HEK293 (cell line): ENCODE measurements around the gene IMMP2L.

Source experiments
- CTCF ChIA-PET: fragments of 350-600 bp; formaldehyde crosslinking; extraction: SDS; loops from one replicate; lab custom pipeline; 2021; ENCODE audit warnings: antibody characterized with exemption; lab: Yijun Ruan, JAX
- POLR2A ChIA-PET: fragments of 300-600 bp; formaldehyde crosslinking; extraction: SDS; loops from one replicate; lab custom pipeline; 2020; ENCODE audit warnings: antibody characterized with exemption, inconsistent platforms; lab: Yijun Ruan, JAX
- H3K27ac ChIP-seq: fragments of 200-500 bp; sonication (Bioruptor generic); 2 replicates; pipeline ENCODE4 v1.5.1; 2014; ENCODE audit warnings: low read depth, low read length, control low read depth, inconsistent platforms; ENCODE audit errors: extremely low read depth
- H3K36me3 ChIP-seq, 2 experiments: fragments of 200-500 bp in 1 of 2; sonication (Bioruptor generic) in 1 of 2; 1 replicate in 1 of 2; 2 replicates in 1 of 2; pipeline ENCODE4 v1.5.1; 2014 to 2017; ENCODE audit warnings: inconsistent platforms in 2 of 2, low read length in 2 of 2; ENCODE audit not compliant: control insufficient read depth in 2 of 2, insufficient read depth in 1 of 2
- H3K4me1 ChIP-seq: fragments of 200-500 bp; sonication (Bioruptor generic); 2 replicates; pipeline ENCODE4 v1.5.1; 2014; ENCODE audit warnings: mild to moderate bottlenecking, low read length, inconsistent platforms; ENCODE audit not compliant: control insufficient read depth, insufficient read depth
- H3K4me3 ChIP-seq: 2 replicates; pipeline ENCODE4 v1.5.1; 2011; ENCODE audit warnings: low read depth, mild to moderate bottlenecking, control low read depth, low read length, moderate library complexity
- H3K9me3 ChIP-seq: fragments of 200-500 bp; sonication (Bioruptor generic); 2 replicates; pipeline ENCODE4 v1.5.1; 2014; ENCODE audit warnings: low read depth, low read length, inconsistent platforms; ENCODE audit not compliant: control insufficient read depth, insufficient read depth
- FEZF1 ChIP-seq: fragments of 450-650 bp; formaldehyde crosslinking; IDR thresholded peaks from 2 replicates; pipeline ENCODE4 v1.5.1; 2016; ENCODE audit warnings: missing biosample characterization, missing genetic modification characterization
- KLF17 ChIP-seq: fragments of 450-650 bp; formaldehyde crosslinking; IDR thresholded peaks from 2 replicates; pipeline ENCODE4 v1.5.1; 2016; ENCODE audit warnings: missing biosample characterization, missing genetic modification characterization
- TCF7L2 ChIP-seq: IDR thresholded peaks from 2 replicates; pipeline ENCODE4 v1.6.1; 2011; ENCODE audit warnings: low read depth, mild to moderate bottlenecking, inconsistent platforms, low read length, moderate library complexity, borderline replicate concordance
- TSHZ1 ChIP-seq: fragments of 450-650 bp; formaldehyde crosslinking; IDR thresholded peaks from 2 replicates; pipeline ENCODE4 v1.5.1; 2016; ENCODE audit warnings: missing biosample characterization, missing genetic modification characterization, borderline replicate concordance
- ZNF184 ChIP-seq: fragments of 450-650 bp; IDR thresholded peaks from 2 replicates; pipeline ENCODE4 v1.5.1; 2018; ENCODE audit warnings: missing biosample characterization, mild to moderate bottlenecking, missing genetic modification characterization
- ZNF416 ChIP-seq: fragments of 450-650 bp; formaldehyde crosslinking; IDR thresholded peaks from 2 replicates; pipeline ENCODE4 v1.5.1; 2016; ENCODE audit warnings: missing biosample characterization, missing genetic modification characterization
- ZNF488 ChIP-seq: fragments of 450-650 bp; formaldehyde crosslinking; IDR thresholded peaks from 2 replicates; pipeline ENCODE4 v1.5.1; 2016; ENCODE audit warnings: missing biosample characterization, missing genetic modification characterization
- ZNF510 ChIP-seq: fragments of 450-650 bp; formaldehyde crosslinking; IDR thresholded peaks from 2 replicates; pipeline ENCODE4 v1.5.1; 2018; ENCODE audit warnings: mild to moderate bottlenecking, missing genetic modification characterization, missing biosample characterization; ENCODE audit not compliant: insufficient replicate concordance
- ZNF585B ChIP-seq: fragments of 450-650 bp; formaldehyde crosslinking; IDR thresholded peaks from 2 replicates; pipeline ENCODE4 v1.5.1; 2016; ENCODE audit warnings: missing biosample characterization, missing genetic modification characterization
- ZNF654 ChIP-seq: fragments of 450-650 bp; formaldehyde crosslinking; IDR thresholded peaks from 2 replicates; pipeline ENCODE4 v1.5.1; 2016; ENCODE audit warnings: low read depth, missing biosample characterization, missing genetic modification characterization
- ZNF664 ChIP-seq: fragments of 450-650 bp; formaldehyde crosslinking; IDR thresholded peaks from 2 replicates; pipeline ENCODE4 v1.5.1; 2016; ENCODE audit warnings: missing biosample characterization, missing genetic modification characterization
- ZNF704 ChIP-seq: fragments of 450-650 bp; formaldehyde crosslinking; IDR thresholded peaks from 2 replicates; pipeline ENCODE4 v1.5.1; 2016; ENCODE audit warnings: missing biosample characterization, missing genetic modification characterization
- ZNF785 ChIP-seq: fragments of 450-650 bp; formaldehyde crosslinking; IDR thresholded peaks from 2 replicates; pipeline ENCODE4 v1.5.1; 2016; ENCODE audit warnings: missing biosample characterization, missing genetic modification characterization
- ZSCAN16 ChIP-seq: fragments of 450-650 bp; formaldehyde crosslinking; IDR thresholded peaks from 2 replicates; pipeline ENCODE4 v1.5.1; 2016; ENCODE audit warnings: missing biosample characterization, missing genetic modification characterization
- ZSCAN18 ChIP-seq: fragments of 450-650 bp; formaldehyde crosslinking; IDR thresholded peaks from 2 replicates; pipeline ENCODE4 v1.5.1; 2016; ENCODE audit warnings: missing biosample characterization, missing genetic modification characterization
- ZXDB ChIP-seq: fragments of 450-650 bp; formaldehyde crosslinking; IDR thresholded peaks from 2 replicates; pipeline ENCODE4 v1.5.1; 2016; ENCODE audit warnings: missing biosample characterization, missing genetic modification characterization
- TF ChIP-seq, protein P1 (sequence below): fragments of 450-650 bp; formaldehyde crosslinking; IDR thresholded peaks from 2 replicates; pipeline ENCODE4 v1.5.1; 2016; ENCODE audit warnings: missing biosample characterization, missing genetic modification characterization, low read depth
- TF ChIP-seq, protein P2 (sequence below): fragments of 450-650 bp; formaldehyde crosslinking; IDR thresholded peaks from 2 replicates; pipeline ENCODE4 v1.5.1; 2017; ENCODE audit warnings: missing biosample characterization, missing genetic modification characterization

IMMP2L gene

DNA sequence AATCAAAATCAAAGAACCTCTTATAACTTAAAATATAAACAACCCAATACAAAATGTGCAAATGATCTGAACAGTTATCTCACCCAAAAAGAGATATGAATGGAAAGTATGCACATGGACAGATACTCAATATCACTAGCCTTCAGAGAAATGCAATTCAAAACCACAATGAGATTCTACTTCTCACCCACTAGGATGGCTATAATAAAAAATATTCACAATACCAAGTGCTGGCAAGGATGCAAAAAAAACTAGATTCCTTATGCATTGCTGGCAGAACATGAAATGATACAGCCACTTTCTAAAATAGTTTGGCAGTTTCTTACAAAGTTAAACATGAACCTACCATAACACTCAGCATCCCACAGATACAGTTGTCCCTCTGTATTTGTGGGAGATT is 601.5 kb downstream of the IMMP2L start:
- TF ChIP-seq ZNF585B (tag by site-specific recombination) = no peak
- no peak for TF ChIP-seq ZNF488 (tag by site-specific recombination)
- no peak for TF ChIP-seq TSHZ1 (tag by site-specific recombination)
- TF ChIP-seq ZSCAN16 (tag by site-specific recombination) = no peak
- TF ChIP-seq FEZF1 (tag by site-specific recombination) = no peak
- TF ChIP-seq ZNF416 = no peak
- TF ChIP-seq, protein P1, sequence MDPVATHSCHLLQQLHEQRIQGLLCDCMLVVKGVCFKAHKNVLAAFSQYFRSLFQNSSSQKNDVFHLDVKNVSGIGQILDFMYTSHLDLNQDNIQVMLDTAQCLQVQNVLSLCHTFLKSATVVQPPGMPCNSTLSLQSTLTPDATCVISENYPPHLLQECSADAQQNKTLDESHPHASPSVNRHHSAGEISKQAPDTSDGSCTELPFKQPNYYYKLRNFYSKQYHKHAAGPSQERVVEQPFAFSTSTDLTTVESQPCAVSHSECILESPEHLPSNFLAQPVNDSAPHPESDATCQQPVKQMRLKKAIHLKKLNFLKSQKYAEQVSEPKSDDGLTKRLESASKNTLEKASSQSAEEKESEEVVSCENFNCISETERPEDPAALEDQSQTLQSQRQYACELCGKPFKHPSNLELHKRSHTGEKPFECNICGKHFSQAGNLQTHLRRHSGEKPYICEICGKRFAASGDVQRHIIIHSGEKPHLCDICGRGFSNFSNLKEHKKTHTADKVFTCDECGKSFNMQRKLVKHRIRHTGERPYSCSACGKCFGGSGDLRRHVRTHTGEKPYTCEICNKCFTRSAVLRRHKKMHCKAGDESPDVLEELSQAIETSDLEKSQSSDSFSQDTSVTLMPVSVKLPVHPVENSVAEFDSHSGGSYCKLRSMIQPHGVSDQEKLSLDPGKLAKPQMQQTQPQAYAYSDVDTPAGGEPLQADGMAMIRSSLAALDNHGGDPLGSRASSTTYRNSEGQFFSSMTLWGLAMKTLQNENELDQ = no peak
- no peak for TF ChIP-seq ZNF510 (tag by site-specific recombination)
- TF ChIP-seq KLF17 (tag by site-specific recombination) = no peak
- no peak for TF ChIP-seq ZNF785 (tag by site-specific recombination)
- no peak for TF ChIP-seq ZNF654
- no peak for TF ChIP-seq ZNF704
- no peak for TF ChIP-seq ZNF664 (tag by site-specific recombination)
- no peak for TF ChIP-seq ZSCAN18 (tag by site-specific recombination)
- no peak for TF ChIP-seq ZXDB (tag by site-specific recombination)
- POLR2A ChIA-PET = no interaction called here

GRCh38 chr7:110948280-110948679 is 614.0 kb downstream of the IMMP2L start:
- CTCF ChIA-PET = no interaction called here
- no peaks in the 10 kb centered on the region for H3K4me1 ChIP-seq
- H3K9me3 ChIP-seq = no peaks in the 10 kb centered on the region
- POLR2A ChIA-PET = no interaction called here
- H3K4me3 ChIP-seq = no peak overlapping the region
- no peaks in the 10 kb centered on the region for H3K36me3 ChIP-seq
- H3K27ac ChIP-seq = no peak overlapping the region
- TF ChIP-seq, protein P2, sequence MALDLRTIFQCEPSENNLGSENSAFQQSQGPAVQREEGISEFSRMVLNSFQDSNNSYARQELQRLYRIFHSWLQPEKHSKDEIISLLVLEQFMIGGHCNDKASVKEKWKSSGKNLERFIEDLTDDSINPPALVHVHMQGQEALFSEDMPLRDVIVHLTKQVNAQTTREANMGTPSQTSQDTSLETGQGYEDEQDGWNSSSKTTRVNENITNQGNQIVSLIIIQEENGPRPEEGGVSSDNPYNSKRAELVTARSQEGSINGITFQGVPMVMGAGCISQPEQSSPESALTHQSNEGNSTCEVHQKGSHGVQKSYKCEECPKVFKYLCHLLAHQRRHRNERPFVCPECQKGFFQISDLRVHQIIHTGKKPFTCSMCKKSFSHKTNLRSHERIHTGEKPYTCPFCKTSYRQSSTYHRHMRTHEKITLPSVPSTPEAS (tag by site-specific recombination) = no peak
- TF ChIP-seq TCF7L2 = no peak
- no peak for TF ChIP-seq ZNF184 (tag by site-specific recombination)

More for the DNA sequence above, 601.5 kb downstream of the IMMP2L start:
- Histone ChIP-seq H3K4me1 (no peaks in the 10 kb centered on the region), H3K4me3 (no peak overlapping the region), H3K36me3 (no peaks in the 10 kb centered on the region), H3K9me3 (no peaks in the 10 kb centered on the region), H3K27ac (no peak overlapping the region)
- CTCF ChIA-PET = no interaction called here
